ENCODE results near the gene MGAM2. TPM values are rescaled to one million over a fixed set of nuclear protein-coding genes. Genes with fewer than 3 reads are reported as not detected.

Gene MGAM2
- total RNA-seq, 4 donors from 2014 or later: 8.4 to 84.5 (median 46.8) TPM

GRCh38 chr7:142161921-142162320 is 50.4 kb downstream of the MGAM2 start:
- Histone ChIP-seq H3K4me1 (no peaks in the 10 kb centered on the region), H3K27ac (no peak overlapping the region), H3K27me3 (no peaks in the 10 kb centered on the region), H3K36me3 (no peaks in the 10 kb centered on the region), H3K4me3 (no peak overlapping the region), H3K9me3 (no peaks in the 10 kb centered on the region)
- in situ Hi-C loops (cut with MboI; ENCODE audit: low pct_ligation_motif_present in 1 of 4, low pct_unique_long_range_greater_than_20kb in 1 of 4, low sequenced_read_pairs in 3 of 4) (no loop called here), intact Hi-C loops (cut with DNase I; ENCODE audit: low total_unique reads) (no loop called here)
- no peak for TF ChIP-seq POLR2AphosphoS5 (IDR thresholded peaks at IDR 0.05)
- DNase-seq: no peak
- WGBS, 2 donors (ENCODE audit: low coverage in 1 of 2): 86 to 98% methylated on average over 1 of the region's 1 CpG

GRCh38 chr7:142168746-142169145 is 57.2 kb downstream of the MGAM2 start:
- Histone ChIP-seq H3K9me3 (no peaks in the 10 kb centered on the region), H3K4me1 (no peaks in the 10 kb centered on the region), H3K36me3 (no peaks in the 10 kb centered on the region), H3K4me3 (no peak overlapping the region), H3K27ac (no peak overlapping the region), H3K27me3 (no peaks in the 10 kb centered on the region)
- DNase-seq: no peak
- WGBS, 2 donors (ENCODE audit: low coverage in 1 of 2): 95% methylated on average over 1 to 2 of the region's 2 CpGs
- no peak for TF ChIP-seq EP300 (IDR thresholded peaks at IDR 0.05; ENCODE audit: low read depth)
- no peak for TF ChIP-seq CTCF (IDR thresholded peaks at IDR 0.05)
- no peak for TF ChIP-seq POLR2AphosphoS5 (IDR thresholded peaks at IDR 0.05)
- no peak for TF ChIP-seq POLR2A (IDR thresholded peaks at IDR 0.05)
- intact Hi-C loops (cut with DNase I; ENCODE audit: low total_unique reads): no loop called here
- in situ Hi-C loops (cut with MboI; ENCODE audit: low pct_ligation_motif_present in 1 of 4, low pct_unique_long_range_greater_than_20kb in 1 of 4, low sequenced_read_pairs in 3 of 4): no loop called here

GRCh38 chr7:142172932-142173331 is 61.4 kb downstream of the MGAM2 start:
- Histone ChIP-seq H3K27ac (no peak overlapping the region), H3K27me3 (no peaks in the 10 kb centered on the region), H3K36me3 (no peaks in the 10 kb centered on the region), H3K9me3 (no peaks in the 10 kb centered on the region), H3K4me3 (no peak overlapping the region), H3K4me1 (no peaks in the 10 kb centered on the region)
- no peak for DNase-seq
- in situ Hi-C loops (cut with MboI; ENCODE audit: low pct_ligation_motif_present in 1 of 4, low pct_unique_long_range_greater_than_20kb in 1 of 4, low sequenced_read_pairs in 3 of 4) (no loop called here), intact Hi-C loops (cut with DNase I; ENCODE audit: low total_unique reads) (no loop called here)
- 74 to 84% methylated on average over 3 to 4 of the region's 4 CpGs for WGBS, 2 donors (ENCODE audit: low coverage in 1 of 2)
- no peak for TF ChIP-seq POLR2A (IDR thresholded peaks at IDR 0.05)
- TF ChIP-seq EP300 (IDR thresholded peaks at IDR 0.05; ENCODE audit: low read depth): no peak
- no peak for TF ChIP-seq CTCF (IDR thresholded peaks at IDR 0.05)
- TF ChIP-seq POLR2AphosphoS5 (IDR thresholded peaks at IDR 0.05): no peak

GRCh38 chr7:142174441-142174840 is 62.9 kb downstream of the MGAM2 start:
- Histone ChIP-seq H3K36me3 (no peaks in the 10 kb centered on the region), H3K4me1 (no peaks in the 10 kb centered on the region), H3K27me3 (no peaks in the 10 kb centered on the region), H3K9me3 (no peaks in the 10 kb centered on the region), H3K4me3 (no peak overlapping the region), H3K27ac (no peak overlapping the region)
- no peak for DNase-seq
- intact Hi-C loops (cut with DNase I; ENCODE audit: low total_unique reads) (no loop called here), in situ Hi-C loops (cut with MboI; ENCODE audit: low pct_ligation_motif_present in 1 of 4, low pct_unique_long_range_greater_than_20kb in 1 of 4, low sequenced_read_pairs in 3 of 4) (no loop called here)
- TF ChIP-seq CTCF (IDR thresholded peaks at IDR 0.05) (no peak), EP300 (IDR thresholded peaks at IDR 0.05; ENCODE audit: low read depth) (no peak), POLR2AphosphoS5 (IDR thresholded peaks at IDR 0.05) (no peak), POLR2A (IDR thresholded peaks at IDR 0.05) (no peak)
- WGBS, 2 donors (ENCODE audit: low coverage in 1 of 2): 50 to 90% methylated on average over 1 to 2 of the region's 2 CpGs

- in situ Hi-C loops (cut with MboI; ENCODE audit: low pct_ligation_motif_present in 1 of 4, low pct_unique_long_range_greater_than_20kb in 1 of 4, low sequenced_read_pairs in 3 of 4): loop anchor here in 1 of 4 donors (25.0 kb wide), 1 partner anchor 213 kb away; the partner anchor contains the start of gene TAS2R38
- no peak overlapping the region for H3K4me3 ChIP-seq
- TF ChIP-seq EP300 (IDR thresholded peaks at IDR 0.05; ENCODE audit: low read depth) (no peak), CTCF (IDR thresholded peaks at IDR 0.05) (no peak), POLR2AphosphoS5 (IDR thresholded peaks at IDR 0.05) (no peak), POLR2A (IDR thresholded peaks at IDR 0.05) (no peak)
- no peaks in the 10 kb centered on the region for H3K36me3 ChIP-seq
- no peaks in the 10 kb centered on the region for H3K9me3 ChIP-seq
- H3K27ac ChIP-seq: no peak overlapping the region
- no peaks in the 10 kb centered on the region for H3K4me1 ChIP-seq
- H3K27me3 ChIP-seq: no peaks in the 10 kb centered on the region
- 90 to 100% methylated on average over 3 of the region's 3 CpGs for WGBS, 2 donors (ENCODE audit: low coverage in 1 of 2)
- DNase-seq: no peak
- intact Hi-C loops (cut with DNase I; ENCODE audit: low total_unique reads): no loop called here
Measured at GRCh38 chr7:142175594-142175993, 64.1 kb downstream of the MGAM2 start.

All from transverse colon (tissue), 4 donors.